ENCODE data around the gene RPAP3.
A peak's percentile ranks its signal among the peaks of the same experiment; 100 is the strongest.

RPAP3 gene, protein sequence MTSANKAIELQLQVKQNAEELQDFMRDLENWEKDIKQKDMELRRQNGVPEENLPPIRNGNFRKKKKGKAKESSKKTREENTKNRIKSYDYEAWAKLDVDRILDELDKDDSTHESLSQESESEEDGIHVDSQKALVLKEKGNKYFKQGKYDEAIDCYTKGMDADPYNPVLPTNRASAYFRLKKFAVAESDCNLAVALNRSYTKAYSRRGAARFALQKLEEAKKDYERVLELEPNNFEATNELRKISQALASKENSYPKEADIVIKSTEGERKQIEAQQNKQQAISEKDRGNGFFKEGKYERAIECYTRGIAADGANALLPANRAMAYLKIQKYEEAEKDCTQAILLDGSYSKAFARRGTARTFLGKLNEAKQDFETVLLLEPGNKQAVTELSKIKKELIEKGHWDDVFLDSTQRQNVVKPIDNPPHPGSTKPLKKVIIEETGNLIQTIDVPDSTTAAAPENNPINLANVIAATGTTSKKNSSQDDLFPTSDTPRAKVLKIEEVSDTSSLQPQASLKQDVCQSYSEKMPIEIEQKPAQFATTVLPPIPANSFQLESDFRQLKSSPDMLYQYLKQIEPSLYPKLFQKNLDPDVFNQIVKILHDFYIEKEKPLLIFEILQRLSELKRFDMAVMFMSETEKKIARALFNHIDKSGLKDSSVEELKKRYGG

DNA sequence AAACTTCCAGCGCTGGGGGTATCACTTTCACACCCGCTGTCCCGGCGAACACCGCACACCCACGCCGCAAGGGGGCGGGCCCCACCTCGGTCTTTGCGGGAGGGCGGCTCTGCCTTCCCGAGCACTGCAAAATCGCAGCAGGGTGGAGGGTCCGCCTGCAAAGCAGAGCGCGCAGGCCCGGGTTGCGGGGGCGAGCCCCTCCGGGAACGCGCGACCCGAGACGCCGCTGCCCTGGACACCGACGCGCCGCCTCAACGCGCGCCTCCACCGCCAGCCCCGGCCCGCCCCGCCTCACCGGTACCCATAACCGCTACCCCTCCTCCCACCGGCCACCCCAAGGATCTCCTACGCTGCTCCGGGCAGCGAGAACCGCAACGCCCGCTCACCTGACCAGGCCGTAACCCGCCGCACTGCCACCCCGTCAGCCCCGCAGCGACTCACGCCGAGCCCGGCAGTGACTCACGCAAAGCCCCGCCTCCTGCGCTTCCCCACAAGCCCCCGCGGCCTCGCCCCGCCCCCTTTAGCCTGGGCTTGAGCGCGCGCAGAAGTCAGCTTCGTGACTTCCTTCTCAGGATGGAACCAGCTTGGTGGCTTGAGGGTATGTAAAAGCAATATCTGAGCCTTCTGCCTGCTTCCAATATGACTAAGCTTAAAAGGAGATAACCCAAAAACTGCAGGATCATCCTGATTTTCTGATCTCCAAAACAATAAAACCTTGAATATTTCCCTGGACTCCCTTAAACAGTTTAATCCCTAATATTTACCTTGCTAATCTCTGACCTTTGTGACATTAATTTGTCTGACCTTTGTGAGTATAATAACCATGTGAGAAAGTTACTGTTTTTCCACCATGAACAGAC, at the start of gene RPAP3:
TSS of gene RPAP3 (minus strand) at position 465 of the 860 bp plus-strand sequence. CDS start 3,190 bp downstream, outside the sequence.
- peak; percentile 99 for DNase-seq

DNA sequence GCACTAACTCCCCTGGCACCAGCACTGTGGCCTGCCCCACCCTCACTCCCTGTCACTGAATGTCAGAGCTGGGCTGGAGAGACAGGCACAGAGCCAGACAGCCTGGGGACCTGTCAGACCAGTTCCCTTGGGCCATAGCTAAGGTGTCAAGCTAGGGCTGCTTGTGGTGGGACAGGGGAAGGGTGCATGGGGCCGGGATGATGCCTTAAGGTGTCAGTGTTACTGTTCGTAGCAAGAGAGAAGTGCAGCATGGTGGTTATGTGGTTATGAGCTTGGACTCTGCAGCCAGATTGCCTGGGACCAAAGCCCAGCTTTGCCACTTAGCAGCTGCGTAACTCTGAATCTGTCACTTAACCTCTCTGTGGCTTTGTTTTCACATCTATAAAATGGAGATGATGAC, 49.1 kb upstream of the RPAP3 start:
- DNase-seq = no peak

DNA sequence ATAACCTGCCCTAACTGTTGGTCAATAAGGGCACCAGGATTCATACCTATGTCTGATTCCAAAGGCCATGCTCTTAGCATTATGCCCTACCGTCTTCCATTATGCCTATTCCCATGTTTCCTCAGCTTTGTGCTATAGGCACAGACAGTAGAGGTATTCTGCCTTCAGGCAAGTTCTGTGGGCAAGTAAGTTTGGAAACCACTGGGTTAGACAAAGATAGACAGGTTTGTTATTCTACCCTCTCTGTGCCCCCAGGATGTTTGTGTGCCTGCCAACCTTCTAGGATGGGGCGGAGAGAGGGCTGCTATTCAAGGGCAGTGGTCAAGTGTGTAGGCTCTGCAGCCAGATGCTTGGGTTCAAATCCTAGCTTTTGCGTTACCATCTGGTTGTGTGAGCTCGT, 48.3 kb upstream of the RPAP3 start:
- DNase-seq = no peak

DNA sequence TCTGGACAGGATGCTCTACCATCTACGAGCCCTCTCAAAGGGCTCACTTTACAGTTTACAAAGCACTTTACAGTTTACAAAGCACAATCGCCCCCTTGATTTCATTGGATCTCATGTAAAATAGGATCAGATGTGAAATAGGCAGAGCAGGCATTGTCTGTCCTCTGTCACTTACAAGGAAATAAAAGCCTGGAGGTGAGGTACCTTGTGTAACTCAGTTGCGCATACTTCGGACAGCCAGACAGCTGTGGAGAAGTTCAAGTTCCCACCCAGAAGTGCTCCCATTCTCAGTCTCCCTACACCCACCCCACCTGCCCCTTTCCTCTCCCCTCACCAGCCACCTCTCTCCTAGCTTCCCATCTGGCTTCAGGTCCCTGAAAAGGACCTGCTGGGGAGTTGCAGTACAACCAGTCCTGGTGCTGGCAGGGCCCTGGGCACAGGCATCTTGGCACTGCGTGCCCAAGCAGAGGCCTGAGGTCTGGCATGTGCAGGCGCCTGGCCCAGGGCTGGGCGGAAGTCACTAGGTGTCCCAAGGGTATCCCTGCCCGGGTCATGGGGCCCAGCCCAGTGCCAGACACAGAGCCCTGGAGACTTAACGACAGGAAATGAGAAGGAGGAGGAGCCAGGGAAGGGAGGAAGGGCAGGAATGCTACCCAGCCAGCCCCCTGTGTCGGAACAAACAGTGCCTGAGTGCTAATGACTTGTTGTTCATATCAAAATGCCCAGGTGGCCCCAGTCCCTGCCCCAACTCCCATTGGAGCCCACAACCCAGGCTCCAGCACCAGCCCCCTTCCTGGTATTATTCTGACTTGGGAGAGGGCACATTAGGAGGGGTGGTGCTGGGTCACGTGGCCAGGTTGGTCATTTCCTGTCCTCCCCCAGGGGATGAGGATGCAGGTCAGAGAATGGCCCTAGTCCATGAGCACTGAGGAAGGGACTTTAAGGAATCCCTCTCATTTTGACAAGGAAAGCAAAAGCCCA, 47.5 kb upstream of the RPAP3 start:
- DNase-seq = no peak

DNA sequence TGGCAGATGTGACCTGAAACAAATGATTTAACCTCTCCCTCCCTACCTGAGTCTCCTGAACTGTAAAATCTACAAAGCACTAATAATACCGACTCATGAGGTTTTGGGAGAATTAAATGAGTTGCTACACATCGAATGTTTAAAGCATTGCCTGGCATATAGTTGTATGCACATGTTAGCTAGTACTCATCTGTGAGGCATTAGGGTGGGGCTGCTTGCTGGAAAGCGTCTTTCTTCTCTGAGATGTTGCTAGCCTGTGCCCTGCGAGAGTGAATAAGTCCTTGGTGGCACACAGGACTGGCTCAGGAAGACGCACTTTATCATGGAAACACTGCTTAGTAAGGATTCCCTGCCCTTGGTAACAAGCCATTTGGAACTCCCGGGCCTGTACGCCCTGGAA, 46.7 kb upstream of the RPAP3 start:
- DNase-seq = no peak

DNA sequence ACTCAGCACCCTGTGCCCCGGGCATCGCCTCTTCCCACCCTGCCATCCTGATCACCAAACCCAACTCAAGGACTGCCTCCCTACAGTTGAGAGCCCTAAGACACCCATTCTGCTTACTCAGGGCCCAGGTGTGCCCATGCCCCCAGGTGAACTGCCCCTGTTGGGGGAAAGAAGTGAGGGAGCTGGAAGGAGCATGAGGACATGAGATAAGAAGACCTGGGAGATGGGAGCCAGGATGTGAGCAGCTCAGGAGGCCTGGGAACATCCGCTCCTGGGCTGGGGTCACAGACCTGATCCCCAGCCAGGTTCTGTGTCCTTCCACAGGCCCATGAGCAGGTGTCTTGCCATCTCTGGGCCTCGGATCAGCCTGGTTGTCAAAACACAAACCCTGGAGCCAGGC, 46.3 kb upstream of the RPAP3 start:
- DNase-seq = no peak

DNA sequence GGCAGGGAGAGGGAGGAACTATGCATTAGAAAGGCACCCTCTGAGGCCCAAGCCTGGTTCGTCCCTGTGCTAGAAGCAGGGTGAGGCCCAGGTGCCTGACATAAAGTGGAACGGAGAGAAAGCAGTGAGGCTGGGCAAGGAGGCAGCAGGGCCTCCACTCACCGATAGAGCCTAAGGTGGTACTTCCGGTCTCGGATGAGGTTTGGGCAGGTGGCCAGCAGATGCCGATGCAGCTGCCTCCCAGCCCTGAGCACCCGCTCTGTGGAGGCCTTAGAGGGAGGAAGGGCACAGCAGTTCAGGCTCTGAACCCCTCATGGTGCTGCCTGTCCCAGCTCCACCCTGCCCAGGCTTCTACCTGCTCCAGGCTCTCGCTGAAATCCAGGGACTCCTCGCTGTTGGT, 45.7 kb upstream of the RPAP3 start:
- DNase-seq = no peak

DNA sequence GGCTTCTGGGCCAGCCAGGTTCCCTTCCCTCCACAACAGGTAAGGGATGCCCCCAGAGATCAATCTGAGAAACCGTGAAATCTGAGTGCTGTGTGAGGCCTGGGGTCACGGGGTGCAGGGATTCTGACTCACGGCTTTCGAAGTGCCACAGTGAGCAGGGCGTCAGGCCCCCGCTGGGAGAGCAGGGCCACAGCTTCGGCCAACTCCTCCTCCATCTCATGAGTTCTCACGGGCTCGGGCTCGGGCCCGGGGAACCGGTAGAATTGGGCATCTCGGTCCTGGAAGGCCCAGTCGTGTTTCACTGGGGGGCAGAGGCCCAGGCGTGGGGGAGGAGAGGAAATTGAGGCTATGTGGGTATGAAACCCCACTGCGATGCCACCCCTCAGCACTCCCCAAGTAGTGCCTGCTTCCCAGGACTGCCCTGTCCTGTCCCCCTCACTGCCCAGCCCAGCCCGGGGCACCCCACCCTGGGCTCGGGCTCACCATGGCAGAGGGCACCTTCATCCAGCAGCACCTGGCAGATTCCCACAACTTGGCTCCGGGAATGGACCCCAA, 45.2 kb upstream of the RPAP3 start:
- no peak for DNase-seq

DNA sequence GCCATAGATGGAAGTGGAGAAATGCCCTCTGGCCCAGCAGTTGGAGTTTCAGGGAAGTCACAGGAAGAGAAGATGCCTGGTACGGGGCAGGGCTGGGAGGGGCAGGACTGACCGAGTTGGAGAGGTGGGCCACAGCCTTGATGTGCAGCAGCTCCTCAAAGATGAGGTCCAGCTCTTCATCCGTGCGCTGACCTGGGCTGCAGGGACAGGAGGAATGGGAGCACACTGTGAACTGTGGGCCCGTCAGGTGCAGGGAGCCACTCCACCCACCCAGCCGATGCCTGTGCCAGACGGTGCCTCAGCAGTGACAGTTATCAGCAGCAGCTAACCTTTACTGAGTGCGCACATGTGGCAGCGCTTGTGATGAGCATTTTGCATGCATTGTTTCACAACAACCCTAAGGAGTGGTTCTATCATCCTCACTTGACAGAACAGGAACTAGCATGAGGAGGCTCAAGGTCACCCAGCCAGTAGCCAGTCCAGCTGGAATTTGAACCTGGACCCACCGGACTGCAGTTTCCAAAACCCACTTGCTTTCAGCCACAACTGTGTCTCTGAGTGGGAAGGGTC, 44.5 kb upstream of the RPAP3 start:
- DNase-seq = no peak

DNA sequence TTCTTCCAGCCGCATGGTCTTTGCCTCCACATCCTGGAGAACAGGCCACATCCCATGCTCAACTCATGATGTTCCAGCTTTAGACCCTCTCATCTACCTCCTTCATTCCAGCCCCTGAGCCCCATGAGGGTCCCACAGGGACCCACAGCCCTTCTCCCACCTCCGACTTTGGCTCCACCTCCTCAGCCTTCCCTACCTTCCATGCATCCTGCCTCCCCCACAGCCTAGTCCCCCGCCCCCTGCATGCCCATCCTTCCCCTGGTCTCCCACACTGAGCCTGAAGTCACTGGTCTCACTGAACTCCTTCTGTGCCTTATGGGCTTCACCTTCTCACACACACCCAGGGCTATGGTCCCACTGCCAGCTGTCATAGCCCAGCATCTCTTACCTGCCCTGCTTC, 43.1 kb upstream of the RPAP3 start:
- DNase-seq = no peak

DNA sequence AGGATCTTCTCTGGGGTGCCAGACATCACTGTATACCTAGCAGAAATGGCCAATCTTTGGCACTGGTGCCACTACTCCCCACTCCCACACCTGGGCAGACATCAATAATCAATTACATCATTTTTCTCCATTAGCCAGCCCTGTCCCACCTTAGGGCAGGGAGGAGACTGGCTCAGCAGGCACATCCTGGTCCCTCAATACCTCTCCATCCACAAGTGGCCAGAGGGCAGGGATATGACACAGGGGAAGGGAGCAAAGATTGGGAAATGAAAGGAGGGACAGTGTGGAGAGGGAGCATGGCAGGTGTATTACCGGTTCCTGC, 42.6 kb upstream of the RPAP3 start:
- no peak for DNase-seq

DNA sequence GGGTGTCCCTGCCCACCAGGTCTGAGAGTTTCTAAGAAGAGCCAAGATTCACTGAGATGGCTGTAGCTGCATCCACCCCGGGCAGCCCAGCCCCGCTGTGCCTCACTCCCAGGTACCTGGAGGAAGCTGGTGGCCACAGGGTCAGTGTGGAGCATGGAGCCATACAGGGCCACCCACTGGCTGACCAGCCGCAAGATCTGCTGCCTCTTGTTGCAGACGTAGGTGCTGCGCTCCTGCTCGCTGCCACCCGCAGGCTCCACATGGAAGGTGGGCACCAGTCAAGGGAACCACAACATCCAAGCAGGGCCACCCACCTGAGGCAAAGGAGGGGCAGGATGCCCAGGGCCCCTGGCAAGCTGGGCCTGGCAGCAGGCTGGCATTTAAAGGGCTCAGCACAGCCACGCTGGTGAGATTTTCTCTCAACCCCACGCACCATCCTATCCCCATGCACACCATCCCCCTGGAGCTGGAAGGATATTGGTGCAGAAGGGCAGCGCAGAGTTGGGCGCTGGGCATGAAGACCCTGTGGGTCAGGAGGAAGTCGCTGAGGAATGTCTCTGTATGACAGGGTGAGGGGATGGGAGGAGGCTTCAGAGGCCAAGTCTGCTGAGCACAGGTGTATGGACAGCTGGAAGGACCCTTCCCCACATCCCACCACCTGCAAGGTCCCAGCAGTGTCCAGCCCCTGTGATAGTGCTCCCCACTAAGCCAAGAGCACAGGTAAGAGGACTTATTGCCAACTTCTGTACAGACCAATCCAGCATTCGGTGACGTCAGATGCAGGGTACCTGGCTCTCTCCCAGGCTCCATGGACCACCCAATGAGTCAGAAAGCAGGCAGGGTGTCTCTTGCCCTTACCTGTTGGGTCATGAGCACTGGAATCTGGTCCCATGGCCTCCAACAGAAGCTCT, 42.0 kb upstream of the RPAP3 start:
- no peak for DNase-seq

DNA sequence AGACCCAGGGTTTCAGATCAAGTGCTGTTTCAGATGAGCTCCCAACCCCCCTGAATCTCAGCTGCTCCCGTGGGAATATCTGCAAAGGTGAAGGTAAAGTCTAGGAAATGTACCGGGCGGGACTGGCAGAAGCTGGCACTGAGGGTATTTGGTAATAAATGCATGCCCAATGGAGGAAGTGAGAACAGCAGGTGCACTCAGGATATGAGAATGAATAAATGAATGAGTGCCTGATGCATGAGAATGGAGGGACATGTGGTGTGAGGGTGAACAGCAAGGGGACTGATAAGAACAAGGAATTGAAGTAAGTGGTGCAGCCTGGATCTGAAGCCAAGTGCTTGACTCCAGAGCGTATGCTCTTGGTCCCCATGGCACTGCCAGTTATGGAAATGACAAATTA, 41.3 kb upstream of the RPAP3 start:
- DNase-seq = no peak

DNA sequence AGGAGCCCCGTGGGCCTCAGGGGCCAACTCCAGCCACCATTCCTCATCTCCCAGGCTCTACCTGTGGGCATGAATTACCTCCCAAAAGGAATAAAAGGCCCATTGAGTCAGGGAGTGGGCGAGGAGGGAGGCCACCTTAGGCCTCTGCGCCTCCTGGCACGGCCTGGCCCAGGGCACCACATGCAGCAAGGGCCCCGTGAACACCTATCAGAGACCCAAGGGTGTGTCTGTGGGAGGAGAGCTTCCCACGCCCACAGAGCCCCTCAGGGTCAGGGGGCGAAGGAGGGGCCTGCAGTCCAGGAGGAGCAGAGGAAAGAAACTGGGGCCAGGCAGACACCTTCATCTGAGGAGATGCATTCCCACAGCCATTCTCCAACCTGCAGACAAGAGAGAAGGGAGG, 40.7 kb upstream of the RPAP3 start:
- no peak for DNase-seq

DNA sequence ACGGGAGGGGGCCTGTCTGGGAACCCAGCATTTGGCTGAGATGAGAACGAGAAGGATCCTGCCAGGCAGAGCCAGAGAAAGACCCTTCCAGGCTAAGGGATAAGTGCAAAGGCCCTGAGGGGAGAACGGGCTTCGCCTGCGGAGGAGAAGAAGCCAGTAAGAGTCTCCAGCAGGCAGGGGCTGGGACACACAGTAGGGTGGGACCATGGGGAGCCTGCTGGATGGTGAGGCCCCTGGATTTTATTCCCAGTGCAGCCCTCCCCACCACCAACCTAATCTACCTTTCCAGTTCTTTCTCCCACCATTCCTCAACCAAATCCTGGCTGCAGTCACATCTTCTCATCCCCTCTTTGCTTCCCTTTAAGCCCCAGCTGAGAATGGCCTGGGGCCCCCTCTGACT, 40.2 kb upstream of the RPAP3 start:
- no peak for DNase-seq

DNA sequence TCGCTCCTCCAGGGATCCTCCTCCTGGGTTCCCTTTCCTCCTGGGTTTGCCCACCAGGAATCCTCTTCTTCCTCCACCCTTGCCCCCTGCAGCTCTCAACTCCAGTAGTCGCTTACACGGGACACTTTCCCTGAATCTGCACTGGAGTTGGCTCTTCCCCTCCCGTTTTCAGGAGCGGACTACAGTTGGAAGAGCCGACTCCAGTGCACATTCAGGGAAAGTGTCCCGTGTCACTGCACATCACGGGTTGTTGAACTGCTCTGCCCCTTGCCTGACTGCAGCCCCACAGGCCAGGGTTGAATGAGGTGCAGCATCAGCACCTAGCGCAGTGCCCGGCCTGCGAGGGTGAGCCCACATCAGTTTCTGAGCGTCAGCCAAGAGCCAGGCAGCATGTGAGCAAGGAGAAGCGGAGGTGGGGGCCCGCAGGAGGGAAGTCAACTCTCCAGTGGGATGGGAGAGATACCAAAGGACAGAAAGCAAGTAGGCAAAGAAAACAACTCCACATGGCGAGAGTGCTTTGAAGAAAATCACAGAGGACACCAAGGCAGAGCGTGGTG, 39.7 kb upstream of the RPAP3 start:
- DNase-seq = no peak

DNA sequence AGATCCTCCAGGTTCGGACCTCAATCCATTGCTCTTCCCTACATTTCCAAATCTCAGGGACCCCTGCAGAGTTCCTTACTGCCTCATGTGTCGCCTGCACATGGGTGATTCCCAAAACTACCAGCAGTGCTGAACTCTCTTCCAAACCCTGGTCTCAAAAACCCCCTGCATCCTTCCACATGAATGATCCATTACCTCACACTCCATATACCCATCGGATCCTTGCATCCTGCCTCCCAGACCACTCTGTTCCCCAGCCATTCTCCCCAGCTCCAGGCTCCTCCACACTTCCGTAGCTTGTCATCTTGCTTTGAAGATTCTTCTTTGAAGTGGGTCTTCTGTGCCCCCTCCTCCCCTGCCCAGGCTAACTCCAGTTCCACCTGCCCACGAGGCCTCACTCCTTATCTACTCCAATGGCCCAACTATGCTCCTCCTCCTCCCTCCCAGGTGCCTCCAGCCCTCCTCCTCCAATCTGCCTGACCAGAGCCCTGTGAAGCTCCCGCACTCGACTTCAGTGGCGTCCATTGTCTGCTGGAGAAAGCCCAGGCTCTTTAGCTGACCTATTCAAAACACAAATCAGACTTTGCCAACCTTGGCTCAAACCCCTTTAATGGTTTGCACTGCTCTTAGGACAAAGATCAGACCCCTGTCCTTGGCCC, 39.1 kb upstream of the RPAP3 start:
- no peak for DNase-seq

DNA sequence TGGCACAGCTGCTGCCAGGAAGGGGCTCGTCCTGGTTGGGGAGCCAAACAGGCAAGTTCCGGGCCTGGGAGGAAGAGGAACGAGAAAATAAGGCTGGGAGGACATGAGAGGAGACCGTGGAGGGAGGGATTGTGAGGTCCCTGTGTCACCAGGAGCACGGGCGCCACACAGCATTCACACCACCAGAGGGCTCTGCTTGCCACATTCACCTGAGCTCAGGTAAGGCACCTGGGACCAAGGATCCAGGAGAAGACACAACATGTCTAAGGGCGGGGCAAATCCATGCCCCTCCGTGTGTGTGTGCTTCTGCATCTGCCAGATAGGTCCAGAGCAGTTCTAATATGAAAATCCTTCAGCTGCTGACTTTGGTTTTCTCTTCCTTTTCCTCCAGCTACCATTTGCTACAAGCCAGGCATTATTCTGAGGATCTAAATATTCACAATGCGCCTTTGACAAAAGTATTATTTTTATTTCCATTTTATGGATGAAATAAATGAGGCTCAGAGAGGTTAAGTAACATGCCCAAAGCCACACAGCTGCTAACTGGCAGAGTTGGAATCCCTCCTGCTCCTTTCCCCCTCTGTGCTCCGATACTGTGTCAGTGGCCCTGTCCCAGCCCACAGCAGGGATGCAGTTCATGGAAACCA, 38.3 kb upstream of the RPAP3 start:
- DNase-seq = peak; percentile 66

DNA sequence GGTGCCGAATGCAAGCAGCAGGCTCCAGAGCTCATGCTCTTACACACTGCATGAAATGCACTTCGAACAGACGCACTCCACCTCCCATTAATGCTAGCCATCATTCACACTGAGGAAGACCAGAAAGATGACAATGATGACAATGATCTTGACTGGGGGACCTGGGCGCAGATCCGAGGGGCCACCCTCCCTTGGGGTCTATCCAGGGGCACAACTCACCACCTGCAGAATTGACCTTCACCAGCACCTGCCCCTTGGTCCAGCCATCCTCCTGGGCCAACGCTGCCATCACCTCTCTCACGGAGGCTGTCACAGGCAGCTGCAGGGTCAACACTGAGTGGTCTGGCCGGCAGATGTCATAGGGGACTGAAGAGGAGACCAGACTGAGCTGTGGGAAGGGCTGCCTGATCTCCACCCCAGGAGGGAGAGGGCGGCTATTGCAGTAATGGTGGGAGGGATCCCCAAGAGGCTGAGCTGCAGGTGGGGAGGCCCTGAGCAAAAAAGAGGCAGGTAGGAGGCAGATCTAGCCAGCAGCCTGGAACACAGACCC, 37.6 kb upstream of the RPAP3 start:
- DNase-seq = no peak
